Putamen (tissue), 1 donor: Measurements from ENCODE around the gene MNX1.

Experiments used
- DNase-seq: peaks from one replicate; pipeline ENCODE4 v3.0.0-alpha.2; 2016; ENCODE audit warnings: low spot score

The MNX1 gene

GRCh38 chr7:156969972-156970420 lies 40.5 kb downstream of the MNX1 start:
- DNase-seq: no peak

- DNase-seq: no peak
These were observed 42.3 kb downstream of the MNX1 start for GRCh38 chr7:156968183-156968582.

DNA sequence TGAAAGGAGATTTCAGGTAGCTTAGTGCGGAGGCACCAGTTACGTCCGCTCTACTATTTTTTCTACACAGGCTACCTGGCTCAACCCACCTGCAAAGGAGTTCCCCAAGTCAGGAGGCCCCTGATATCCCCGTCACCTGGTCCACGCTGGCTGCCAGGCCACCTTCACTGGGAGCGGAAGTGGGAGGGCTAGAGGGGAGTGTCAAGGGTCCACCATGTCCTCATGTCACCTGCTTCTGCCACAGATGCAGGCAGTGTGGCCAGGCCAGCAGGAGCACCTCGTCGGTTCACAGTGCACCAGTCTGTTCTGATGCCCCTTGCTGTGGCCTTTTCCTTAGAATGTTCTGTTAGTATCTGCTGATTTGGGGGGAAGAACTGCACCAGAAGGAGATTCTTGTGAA lies 44.1 kb downstream of the MNX1 start:
- no peak for DNase-seq

GRCh38 chr7:156964971-156965370 lies 45.5 kb downstream of the MNX1 start:
- peak; percentile 43 for DNase-seq

DNA sequence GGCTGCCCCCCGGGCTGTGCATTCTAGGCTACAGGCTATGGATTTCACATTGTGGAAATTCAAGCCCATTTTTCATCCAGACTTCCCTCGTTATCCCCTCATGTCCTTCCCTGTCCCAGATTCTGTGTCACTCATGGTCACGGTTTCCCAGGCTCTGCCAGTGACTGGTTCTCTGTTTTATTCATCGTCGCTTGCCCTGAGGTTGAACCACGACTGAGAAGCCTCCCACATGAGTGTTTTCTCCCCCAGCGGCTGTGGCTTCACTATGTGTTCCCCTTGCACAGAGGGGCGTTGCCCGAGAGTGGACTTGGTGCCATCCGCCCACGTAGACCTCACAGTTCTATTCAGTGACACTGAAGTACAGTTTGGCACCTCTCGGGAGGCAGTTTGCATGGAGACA lies 47.0 kb downstream of the MNX1 start:
- no peak for DNase-seq

- DNase-seq: no peak
These were observed 47.6 kb downstream of the MNX1 start for GRCh38 chr7:156962897-156963296.

DNA sequence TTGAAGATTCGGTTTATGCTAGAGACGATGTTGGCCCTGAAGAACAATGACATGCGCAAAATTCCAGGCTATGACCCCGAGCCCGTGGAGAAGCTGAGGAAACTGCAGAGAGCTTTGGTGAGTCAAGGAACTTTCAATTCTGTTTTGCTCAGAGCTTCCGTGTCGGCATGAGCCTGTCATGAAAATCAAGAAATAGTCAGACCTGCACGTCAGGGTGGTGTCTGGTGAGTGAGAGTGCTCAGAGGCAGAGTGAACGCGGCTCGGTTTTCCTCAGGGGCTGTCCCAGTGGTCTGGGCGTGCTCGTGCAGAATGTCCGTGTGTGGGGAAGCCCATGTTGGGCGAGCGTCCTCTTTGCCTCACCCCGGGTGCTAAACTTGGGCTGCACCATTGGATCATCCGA lies 48.3 kb downstream of the MNX1 start:
- no peak for DNase-seq

DNA sequence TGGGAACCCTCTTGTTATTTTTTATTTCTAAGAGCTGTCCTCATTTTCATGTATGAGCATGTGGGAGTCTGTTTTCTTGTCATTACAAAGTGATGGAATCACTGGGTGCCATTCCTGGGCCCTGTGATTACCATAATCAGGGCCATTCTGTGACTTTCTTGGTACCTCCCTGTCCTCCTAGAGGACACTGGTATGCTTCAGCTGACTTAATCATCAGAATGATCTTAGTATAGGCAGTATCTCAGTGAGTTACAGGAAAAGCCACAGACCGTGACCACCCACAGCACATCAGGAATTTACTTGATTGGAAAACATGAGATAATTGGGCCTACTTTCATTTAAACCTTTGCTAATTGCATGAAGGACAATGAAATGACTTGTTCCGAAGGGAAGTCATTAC lies 53.7 kb downstream of the MNX1 start:
- DNase-seq: no peak

DNA sequence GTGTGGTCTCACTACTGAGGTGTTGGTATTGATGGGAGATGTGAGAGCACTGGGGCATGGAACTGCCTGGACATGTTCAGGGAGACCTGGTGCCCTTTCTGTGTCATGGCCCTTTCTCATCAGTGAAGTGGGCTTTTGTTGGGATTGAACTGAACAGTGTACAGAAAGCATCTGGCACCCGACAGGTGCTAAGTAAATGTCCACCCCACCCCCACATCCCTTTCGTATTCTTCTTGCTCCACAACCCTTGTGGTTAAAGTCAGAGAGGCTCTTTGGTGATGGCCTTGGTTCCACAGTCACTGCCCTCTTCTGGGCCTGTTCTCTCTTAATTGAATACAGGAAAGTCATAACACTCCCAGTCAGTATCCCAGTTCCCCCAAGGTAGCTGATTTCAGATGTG lies 55.5 kb downstream of the MNX1 start:
- no peak for DNase-seq
